NCI-H524 treated with DMSO at 0.1 percent for 48 hours (cell line): ENCODE measurements around the gene AXIN1.

Experiments used
- DNase-seq: peaks from one replicate; lab custom pipeline; 2025; lab: John Stamatoyannopoulos, UW

The AXIN1 gene

DNA sequence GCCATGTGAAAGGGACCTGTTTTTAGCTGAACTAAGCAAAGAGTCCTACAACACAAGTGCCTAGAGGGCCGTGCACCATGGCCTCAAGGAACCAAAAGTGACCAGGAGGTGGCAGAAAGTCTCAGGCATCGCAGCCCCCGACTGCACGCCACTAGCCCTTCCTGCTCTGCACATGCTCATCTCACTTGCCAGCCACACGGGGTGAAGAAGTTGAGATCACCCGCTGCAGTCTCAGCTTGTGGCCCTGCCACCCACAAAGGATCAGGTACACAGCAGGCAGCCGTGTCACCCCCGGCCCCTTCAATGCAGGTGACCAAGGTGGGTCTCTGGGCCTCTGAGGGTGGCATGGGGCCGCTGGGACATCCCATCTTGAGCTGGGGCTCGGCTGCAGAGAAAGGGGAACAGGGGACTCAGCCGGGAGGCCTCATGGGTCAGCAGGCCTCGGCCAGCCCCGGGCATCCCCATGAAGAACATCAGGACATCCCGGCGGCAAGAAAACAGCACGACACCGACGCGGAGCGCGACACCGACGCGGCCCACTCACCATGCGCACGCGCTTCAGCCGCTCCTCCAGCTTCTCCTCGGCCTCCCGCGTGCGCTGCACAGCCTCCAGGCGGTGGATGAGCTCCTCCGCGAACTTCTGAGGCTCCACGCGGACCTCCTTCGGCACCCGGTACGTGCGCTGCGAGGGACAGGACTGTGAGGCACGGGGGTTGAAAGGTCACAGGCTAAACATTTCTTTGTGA lies 48.6 kb downstream of the AXIN1 start:
- no peak for DNase-seq

DNA sequence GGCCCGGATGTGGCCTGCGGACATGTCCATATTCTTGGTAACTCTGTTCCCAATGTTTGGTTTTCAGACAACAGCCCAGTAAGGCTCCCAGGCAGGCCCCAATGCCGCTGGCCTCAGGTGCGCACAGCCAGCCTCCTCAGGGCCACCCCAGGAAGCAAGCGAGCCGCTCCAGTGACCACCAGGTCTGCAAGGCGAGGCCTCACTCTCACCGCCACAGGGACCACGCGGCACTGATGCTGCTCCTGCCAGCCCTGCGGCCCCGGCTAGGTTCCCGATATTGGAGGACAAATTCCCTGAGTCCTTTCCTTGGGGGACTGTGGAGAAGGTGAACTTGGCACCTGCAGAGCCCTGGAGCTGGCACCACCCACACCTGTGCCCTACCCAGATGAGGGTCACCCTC lies 50.6 kb downstream of the AXIN1 start:
- DNase-seq: no peak

DNA sequence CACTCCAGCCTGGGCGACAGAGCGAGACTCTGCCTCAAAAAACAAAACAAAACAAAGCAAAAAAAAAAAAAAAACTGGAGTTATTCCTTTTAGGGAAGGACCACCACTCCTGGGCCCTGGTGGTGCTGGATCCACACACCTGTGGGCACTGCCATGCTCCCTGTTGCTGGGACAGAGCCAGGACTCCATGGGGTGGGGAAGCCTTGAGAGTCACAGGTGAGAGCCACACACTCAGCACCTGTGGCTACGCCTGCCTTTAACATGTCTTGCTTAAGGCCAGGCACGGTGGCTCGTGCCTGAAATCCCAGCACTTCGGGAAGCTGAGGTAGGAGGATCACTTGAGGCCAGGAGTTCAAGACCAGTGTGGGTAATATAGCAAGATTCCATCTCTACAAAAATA lies 51.3 kb downstream of the AXIN1 start:
- DNase-seq: no peak

DNA sequence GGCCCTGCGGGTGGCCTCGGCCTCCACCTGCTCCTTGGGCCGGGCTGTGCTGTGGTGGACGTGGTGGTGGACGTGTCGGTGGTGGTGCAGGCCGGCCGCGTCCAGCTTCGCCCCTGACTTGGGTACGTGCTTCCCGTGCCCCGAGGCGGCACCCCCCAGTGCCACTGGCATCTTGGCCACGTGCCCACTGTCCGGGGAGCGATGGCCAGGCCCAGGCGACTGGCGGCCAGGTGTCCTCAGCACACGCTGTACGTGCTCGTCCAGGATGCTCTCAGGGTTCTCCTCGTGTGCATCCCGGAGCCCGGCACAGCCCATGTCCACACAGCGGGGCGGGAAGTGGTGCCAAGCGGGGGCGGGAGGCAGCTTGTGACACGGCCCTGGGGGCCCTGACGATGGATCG lies 54.7 kb downstream of the AXIN1 start:
- no peak for DNase-seq

DNA sequence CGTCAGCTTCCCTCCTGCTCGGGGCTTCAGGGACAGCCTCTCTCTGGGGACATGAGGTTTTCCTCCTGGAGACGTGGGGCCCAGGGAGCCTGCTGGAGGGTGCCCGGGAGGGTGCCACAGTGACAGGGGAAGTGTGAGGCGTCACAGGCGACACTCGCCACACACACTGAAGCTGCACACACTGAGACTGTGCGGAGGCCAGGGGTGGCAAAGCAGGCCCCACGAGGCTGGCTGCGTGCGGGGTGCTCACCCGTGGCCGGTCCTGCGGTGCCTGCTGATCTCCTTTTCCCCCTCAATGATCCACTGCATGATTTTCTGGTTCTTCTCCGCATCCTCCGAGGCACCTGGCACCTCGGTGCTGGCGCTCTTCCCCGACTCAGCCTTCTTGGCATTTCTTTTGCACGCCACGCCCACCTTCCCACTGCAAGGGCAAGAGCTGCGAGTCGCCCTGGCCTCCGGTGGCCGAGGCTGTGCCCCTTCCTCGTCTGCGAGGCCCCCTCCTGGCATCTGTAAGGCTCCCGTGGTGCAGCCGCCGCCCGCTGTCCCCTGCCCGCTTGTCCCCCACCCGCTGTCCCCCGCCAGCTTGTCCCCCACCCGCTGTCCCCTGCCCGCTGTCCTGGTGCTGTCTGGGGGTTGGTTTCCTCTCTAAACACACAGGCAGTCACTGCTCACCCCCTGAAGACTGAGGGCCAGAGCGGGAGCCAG lies 55.6 kb downstream of the AXIN1 start:
- DNase-seq: no peak

DNA sequence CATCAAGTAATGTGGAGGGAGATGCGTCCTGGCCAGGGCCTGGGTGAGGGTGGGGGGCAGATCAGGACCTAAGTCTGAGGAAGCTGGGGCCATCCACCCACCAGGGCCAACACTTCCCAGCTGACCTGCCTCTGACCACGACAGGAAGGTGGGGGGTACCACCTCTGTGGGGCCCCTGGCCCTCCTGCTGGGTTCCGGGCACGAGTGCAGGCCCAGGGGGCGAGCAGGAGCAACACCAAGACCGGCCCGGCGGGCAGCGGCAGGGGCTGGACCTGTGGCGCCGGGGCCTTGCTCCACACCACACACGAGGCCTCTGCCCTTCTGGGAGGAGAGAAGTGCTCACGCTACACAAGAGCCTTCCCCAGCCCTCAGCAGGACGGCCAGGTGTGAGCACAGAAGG lies 56.2 kb downstream of the AXIN1 start:
- no peak for DNase-seq

DNA sequence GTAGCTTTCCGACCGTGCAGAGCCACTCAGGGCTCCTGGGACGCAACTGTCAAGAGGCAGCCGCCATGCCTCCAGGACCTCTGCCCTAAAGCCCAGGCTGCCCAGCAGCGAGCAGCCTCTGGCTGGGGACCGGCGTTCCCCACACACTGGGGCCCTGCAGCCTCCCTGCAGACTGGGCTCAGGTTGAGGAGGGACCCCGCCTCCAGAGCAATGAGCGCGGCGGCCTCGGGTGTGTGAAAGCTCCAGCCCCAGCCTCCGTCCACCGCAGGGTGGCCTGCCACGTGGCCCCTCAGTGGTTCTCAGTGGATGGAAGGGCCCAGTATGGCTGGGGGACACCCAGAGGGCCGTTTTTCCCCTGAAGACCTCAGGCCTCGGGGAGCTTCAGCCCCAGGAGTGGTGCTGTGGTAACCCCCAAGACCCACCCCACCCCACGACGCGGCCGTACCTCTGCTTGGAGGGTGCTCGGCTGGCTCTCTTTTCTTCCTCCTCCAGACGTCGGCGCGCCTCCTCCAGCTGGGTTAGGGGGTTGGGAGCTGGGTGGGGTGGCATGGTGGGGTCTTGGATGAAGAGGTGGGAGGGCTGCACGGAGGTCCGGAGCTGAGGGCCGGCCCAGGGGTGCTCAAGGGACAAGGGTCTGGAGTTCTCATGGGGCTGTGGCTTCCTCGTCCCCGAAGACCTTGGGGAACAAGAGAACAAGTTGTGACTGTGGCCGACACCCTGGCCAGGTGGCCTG lies 59.3 kb downstream of the AXIN1 start:
- DNase-seq: no peak

DNA sequence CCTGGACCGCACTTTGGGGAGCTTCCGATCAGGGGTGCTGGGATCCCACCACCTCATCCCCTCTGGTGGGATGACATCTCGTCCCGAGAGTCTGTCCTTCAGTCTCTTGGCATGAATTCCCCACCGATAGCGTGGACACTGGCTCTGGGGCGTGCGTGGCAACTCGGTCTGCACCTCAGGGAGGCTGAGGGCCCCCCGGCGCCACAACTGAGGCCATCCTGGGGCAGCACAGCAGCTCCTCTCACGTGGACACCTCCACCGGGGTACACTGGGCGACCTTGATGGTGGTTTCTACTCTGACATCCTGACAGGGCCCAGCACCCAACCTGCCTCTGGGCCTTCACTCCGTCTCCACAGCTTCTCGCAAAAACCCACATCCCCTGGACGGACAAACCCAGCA lies 61.0 kb downstream of the AXIN1 start:
- DNase-seq: no peak

DNA sequence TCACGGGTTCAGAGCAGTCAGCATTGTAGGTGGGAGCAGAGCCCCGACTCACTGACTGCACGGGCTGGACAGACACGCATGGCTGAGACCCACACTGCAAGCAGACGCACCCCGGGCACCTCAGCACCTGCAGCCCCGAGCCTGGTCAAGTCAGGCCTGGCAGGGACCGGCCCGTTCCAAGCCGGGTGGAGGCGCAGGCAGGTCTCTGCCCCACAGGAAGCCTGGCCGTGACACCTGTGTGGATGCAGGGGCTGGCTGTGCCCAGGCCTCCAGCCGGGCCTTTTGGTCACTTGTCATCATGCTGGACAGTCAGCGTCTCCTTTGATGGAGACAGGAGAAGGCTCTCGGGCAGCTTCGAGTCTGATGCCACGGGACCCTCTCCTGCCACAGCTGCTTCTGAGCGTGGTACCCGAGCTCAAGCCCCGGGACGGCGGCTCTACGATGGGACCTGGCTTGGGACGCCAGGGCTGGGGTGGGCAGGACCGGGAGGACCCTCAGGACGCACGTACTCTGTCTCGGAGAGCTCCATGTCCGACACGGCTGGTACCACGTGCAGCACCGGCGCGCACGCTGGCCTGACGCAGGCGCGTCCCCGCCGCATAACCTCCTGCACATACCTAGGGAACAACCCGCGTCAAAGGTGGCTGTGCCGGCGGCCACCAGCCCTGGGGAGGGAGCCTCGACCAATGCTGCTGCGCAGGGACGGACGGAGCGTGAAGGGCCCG lies 61.7 kb downstream of the AXIN1 start:
- DNase-seq: no peak

DNA sequence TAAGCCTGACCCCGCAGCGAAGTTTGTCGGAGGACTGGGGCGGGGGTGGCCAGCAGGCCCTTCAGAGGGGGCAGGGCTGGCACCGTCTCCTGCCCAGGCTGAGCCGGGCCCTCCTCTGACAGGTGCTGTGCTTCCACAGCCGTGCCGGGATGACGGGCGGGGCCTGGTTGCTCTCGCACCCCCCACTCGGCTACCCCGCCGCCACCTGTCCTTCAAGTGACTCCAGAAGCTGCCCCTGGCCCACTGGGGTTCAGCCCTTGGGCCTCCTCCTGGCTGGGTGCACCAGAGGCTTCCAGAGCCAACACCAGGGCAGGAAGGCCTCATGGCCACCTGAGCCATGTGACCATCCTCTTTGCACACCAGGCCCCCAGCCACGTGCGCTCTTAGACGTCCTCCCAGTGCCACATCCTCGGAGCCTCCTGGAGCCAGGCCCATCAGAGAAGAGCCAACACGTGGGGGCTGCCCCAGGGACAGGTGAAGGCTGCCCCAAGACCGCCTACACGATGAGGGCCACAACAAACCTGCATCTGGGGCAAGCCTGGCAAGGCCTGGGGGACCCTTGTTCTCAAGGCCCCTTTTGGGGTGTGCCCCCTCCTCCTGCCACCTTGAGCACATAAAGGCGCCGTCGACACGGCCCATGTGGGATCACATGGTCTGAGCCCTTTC lies 62.4 kb downstream of the AXIN1 start:
- DNase-seq: no peak

DNA sequence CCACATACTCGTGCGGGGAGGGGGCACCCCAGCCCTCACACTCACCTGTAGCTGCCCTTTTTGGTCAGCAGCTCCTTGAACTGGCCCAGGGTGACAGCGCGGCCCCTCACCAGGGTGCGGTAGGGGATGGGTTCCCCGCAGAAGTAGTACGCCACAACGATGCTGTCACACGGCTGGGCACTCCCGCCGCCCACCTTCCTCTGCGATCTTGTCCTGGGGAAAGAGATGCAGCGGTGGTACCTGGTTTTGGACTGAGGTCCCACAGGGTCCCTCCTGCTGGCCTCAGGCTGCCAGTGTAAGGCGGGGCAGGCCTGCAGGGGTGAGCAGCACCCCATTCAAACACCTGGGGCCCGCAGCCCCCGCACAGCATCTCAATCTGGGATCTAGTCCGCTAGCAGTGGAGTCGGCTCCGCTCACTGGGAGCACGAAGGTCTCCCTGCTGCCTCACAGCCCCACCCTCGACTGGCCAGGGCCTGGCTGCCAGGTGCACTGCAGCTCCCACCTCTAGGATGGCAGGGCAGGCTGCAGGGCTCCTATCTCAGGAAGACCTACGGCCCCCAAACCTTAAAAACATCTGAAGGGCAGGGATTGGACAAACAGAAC lies 63.0 kb downstream of the AXIN1 start:
- no peak for DNase-seq

DNA sequence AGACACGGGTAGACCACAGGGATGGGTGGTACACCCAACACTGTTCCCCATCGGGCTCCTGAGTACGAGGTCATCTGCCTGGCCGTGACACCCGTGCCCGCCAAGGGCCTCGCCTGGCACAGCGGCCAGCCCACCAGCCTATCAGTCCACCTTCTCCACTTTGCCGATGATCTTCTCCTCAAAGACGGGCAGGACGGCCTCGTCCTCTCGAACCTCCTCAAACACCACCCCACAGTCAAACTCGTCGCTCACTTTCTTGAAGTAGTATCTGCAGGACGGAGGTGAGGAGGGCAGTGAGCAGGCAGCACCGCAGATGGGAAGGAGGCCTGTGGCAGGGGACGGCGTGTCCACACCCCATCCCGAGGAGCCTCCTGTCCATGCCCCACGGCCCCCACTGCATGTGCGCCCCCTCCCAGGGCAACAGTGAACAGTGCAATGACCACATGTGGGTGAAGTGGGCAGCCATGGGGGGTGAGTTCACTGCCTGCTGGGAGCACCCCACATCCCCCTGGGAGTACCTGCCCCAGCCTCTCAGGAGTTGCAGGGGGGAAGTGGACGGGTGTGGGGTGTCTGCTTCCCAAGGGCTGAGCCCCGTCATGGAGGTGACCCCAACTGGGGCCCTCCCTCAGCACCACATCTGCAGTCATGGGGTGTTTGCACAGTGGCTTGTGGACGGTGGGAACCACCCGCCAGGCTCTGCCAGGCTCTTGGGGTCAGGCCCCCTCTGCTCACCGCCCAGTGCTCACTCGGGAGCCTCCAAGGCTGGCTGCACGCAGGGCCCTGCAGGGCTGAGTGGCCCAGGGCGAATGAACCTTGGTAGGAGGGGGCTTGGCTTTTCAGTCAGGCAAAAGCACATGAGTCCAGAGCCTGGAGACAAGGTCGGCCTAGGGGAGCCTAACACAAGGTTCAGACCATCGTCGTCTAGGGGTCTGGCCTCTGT lies 64.3 kb downstream of the AXIN1 start:
- DNase-seq: no peak

DNA sequence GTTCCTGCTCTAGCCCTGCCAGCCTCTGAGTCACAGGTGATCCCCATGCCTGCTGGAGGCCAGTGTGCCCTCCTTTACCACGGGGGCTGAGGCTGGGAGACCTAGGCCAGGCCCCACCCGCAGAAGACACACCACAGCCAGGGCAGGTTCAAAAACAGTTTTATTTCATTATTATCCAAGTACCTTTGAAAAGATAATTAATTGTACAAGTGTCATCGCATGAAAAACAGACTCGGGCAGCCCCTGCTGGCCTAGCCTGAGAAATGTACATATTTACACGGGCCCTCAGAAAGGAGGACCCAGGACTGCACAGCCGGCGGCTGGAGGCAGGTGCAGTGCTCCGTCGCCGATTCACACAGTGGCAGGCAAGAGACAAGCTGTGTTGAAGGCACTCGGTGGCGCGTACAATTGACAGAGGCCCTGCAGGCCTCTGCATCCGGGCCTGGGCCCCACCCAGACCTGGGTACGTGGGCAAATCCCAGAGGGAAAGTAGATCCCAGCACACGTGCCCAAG lies 65.2 kb downstream of the AXIN1 start:
- DNase-seq: no peak

DNA sequence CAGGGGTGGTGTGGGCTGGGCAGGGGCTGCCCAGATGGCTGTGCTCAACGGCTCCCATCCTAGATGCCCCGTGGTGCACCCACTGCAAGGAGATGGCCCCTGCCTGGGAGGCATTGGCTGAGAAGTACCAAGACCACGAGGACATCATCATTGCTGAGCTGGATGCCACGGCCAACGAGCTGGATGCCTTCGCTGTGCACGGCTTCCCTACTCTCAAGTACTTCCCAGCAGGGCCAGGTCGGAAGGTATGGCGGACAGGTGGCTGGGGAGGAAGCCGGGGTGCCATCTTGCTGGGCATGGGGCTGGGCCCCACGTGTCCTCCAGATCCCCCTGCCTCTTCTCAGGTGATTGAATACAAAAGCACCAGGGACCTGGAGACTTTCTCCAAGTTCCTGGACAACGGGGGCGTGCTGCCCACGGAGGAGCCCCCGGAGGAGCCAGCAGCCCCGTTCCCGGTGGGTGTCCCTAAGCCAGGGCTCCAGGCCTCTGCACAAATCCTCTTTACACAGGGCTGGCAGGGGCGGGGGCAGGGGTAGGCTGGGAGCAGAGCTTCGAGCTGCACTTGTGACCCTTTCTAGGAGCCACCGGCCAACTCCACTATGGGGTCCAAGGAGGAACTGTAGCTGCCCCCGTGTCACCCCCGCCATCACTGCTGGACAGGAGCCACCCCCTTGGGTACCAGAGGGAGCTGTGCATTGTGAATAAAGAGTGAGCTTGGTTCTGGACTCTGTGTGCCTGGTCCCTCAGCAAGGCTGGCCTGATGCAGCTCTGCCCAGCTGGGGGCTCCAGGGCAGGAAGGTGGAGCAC lies 65.8 kb downstream of the AXIN1 start:
- no peak for DNase-seq

DNA sequence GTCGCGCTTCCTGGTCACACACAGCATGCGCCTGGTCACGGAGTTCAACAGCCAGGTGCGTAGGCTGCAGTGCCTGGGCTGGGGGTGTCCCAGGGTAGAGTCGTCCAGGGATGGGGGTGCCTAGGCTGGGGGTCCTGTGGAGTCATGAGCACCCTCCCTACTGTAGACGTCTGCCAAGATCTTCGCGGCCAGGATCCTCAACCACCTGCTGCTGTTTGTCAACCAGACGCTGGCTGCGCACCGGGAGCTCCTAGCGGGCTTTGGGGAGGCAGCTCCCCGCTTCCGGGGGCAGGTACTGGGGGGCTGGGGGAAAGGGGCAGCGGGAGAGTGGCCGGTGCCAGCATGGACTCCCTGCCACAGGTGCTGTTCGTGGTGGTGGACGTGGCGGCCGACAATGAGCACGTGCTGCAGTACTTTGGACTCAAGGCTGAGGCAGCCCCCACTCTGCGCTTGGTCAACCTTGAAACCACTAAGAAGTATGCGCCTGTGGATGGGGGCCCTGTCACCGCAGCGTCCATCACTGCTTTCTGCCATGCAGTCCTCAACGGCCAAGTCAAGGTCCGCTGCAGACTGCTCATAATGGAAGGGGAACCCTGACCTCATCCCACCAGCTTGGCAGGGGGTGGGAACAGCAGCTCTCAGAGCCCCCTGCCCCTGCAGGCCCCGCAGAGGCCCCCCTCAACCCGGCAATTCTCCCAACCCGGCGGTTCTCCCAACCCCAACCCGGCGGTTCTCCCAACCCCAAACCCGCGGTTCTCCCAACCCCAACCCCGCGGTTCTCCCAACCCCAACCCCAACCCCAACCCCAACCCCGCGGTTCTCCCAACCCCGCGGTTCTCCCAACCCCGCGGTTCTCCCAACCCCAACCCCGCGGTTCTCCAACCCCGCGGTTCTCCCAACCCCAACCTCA lies 67.1 kb downstream of the AXIN1 start:
- DNase-seq: no peak

DNA sequence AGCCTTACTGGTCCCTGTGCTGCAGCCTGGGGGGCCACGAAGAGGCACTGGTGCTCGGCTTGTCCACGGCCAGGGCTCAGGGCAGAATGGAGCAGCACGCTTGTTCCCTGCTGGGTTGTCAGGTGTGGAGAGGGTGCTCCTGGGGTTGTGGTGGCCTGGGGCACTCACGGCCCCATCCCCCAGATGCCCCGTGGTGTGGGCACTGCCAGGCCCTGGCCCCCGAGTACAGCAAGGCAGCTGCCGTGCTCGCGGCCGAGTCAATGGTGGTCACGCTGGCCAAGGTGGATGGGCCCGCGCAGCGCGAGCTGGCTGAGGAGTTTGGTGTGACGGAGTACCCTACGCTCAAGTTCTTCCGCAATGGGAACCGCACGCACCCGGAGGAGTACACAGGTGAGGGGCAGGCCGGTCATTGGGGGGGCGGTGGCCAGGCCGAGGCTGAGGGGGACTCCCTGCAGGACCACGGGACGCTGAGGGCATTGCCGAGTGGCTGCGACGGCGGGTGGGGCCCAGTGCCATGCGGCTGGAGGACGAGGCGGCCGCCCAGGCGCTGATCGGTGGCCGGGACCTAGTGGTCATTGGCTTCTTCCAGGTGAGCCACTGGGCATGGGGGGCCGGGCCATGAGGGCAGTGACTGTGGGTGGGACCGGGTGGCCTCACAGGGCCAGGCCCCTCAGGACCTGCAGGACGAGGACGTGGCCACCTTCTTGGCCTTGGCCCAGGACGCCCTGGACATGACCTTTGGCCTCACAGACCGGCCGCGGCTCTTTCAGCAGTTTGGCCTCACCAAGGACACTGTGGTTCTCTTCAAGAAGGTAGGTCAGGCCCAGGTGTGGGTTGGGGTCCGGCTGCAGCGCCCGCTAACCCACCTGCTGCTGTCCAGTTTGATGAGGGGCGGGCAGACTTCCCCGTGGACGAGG lies 68.1 kb downstream of the AXIN1 start:
- no peak for DNase-seq
